ENCODE data around the gene CUL2. TPM values are rescaled to one million over a fixed set of nuclear protein-coding genes. Genes with fewer than 3 reads are reported as not detected.

CUL2 gene
- total RNA-seq, 1 donor from 2014 or later, result 18.3 TPM

- H3K27ac ChIP-seq (ENCODE audit: low read depth, low read length), result no peak overlapping the region
- no peak overlapping the region for H3K9ac ChIP-seq (ENCODE audit: low read depth in 1 of 3, low read length in 3 of 3)
- no peak overlapping the region for H3K4me3 ChIP-seq (ENCODE audit: low read length in 3 of 3)
- H3K9me3 ChIP-seq (ENCODE audit: control insufficient read depth in 3 of 3, low read length in 3 of 3), result no peaks in the 10 kb centered on the region
- H3K27me3 ChIP-seq (ENCODE audit: control insufficient read depth in 3 of 3, insufficient read depth in 3 of 3, low read length in 3 of 3), result no peaks in the 10 kb centered on the region
- no peaks in the 10 kb centered on the region for H3K36me3 ChIP-seq (ENCODE audit: control insufficient read depth in 3 of 3, insufficient read depth in 3 of 3, low read length in 3 of 3)
- H3K4me1 ChIP-seq (ENCODE audit: control insufficient read depth in 3 of 3, insufficient read depth in 3 of 3, low read length in 3 of 3), result no peaks in the 10 kb centered on the region
Measured at GRCh38 chr10:34962866-34963265, 127.3 kb downstream of the CUL2 start.

- H3K4me3 ChIP-seq (ENCODE audit: low read length in 3 of 3), result no peak overlapping the region
- no peak overlapping the region for H3K27ac ChIP-seq (ENCODE audit: low read depth, low read length)
- no peaks in the 10 kb centered on the region for H3K4me1 ChIP-seq (ENCODE audit: control insufficient read depth in 3 of 3, insufficient read depth in 3 of 3, low read length in 3 of 3)
- no peaks in the 10 kb centered on the region for H3K27me3 ChIP-seq (ENCODE audit: control insufficient read depth in 3 of 3, insufficient read depth in 3 of 3, low read length in 3 of 3)
- H3K36me3 ChIP-seq (ENCODE audit: control insufficient read depth in 3 of 3, insufficient read depth in 3 of 3, low read length in 3 of 3), result no peaks in the 10 kb centered on the region
- no peaks in the 10 kb centered on the region for H3K9me3 ChIP-seq (ENCODE audit: control insufficient read depth in 3 of 3, low read length in 3 of 3)
- no peak overlapping the region for H3K9ac ChIP-seq (ENCODE audit: low read depth in 1 of 3, low read length in 3 of 3)
Measured at GRCh38 chr10:34960983-34961382, 129.2 kb downstream of the CUL2 start.

- Histone ChIP-seq H3K4me3 (ENCODE audit: low read length in 3 of 3) (no peak overlapping the region), H3K9me3 (ENCODE audit: control insufficient read depth in 3 of 3, low read length in 3 of 3) (no peaks in the 10 kb centered on the region), H3K4me1 (ENCODE audit: control insufficient read depth in 3 of 3, insufficient read depth in 3 of 3, low read length in 3 of 3) (no peaks in the 10 kb centered on the region), H3K36me3 (ENCODE audit: control insufficient read depth in 3 of 3, insufficient read depth in 3 of 3, low read length in 3 of 3) (no peaks in the 10 kb centered on the region), H3K9ac (ENCODE audit: low read depth in 1 of 3, low read length in 3 of 3) (no peak overlapping the region), H3K27me3 (ENCODE audit: control insufficient read depth in 3 of 3, insufficient read depth in 3 of 3, low read length in 3 of 3) (no peaks in the 10 kb centered on the region), H3K27ac (ENCODE audit: low read depth, low read length) (no peak overlapping the region)
Measured at GRCh38 chr10:34959786-34960185, 130.4 kb downstream of the CUL2 start.

GRCh38 chr10:34959321-34959720, 130.8 kb downstream of the CUL2 start:
- H3K9me3 ChIP-seq (ENCODE audit: control insufficient read depth in 3 of 3, low read length in 3 of 3), result no peaks in the 10 kb centered on the region
- no peaks in the 10 kb centered on the region for H3K4me1 ChIP-seq (ENCODE audit: control insufficient read depth in 3 of 3, insufficient read depth in 3 of 3, low read length in 3 of 3)
- H3K27me3 ChIP-seq (ENCODE audit: control insufficient read depth in 3 of 3, insufficient read depth in 3 of 3, low read length in 3 of 3), result no peaks in the 10 kb centered on the region
- no peaks in the 10 kb centered on the region for H3K36me3 ChIP-seq (ENCODE audit: control insufficient read depth in 3 of 3, insufficient read depth in 3 of 3, low read length in 3 of 3)
- H3K4me3 ChIP-seq (ENCODE audit: low read length in 3 of 3), result no peak overlapping the region
- no peak overlapping the region for H3K27ac ChIP-seq (ENCODE audit: low read depth, low read length)
- H3K9ac ChIP-seq (ENCODE audit: low read depth in 1 of 3, low read length in 3 of 3), result no peak overlapping the region

Small RNAs within 50 kb of the gene (small RNA-seq; reads per million reads assigned to genes)
- not detected for gene MIR3611
- gene RNU7-77P, result not detected

Other genes with a start within 250 kb of the CUL2 start
- 21.4 TPM for gene CREM, start 36.5 kb upstream of the CUL2 start, total RNA-seq
- gene CCNY, start 246.2 kb upstream of the CUL2 start, total RNA-seq, result 45.9 TPM